GM19099 (cell line): Measurements from ENCODE around the gene HOXB7.

ENCODE experiments used
- POLR2A ChIP-seq: IDR thresholded peaks from 3 replicates; pipeline ENCODE4 v1.6.1; 2011; ENCODE audit warnings: low read depth; ENCODE audit not compliant: insufficient read length; ENCODE audit errors: extremely low read depth

Gene HOXB7

GRCh38 chr17:48579471-48579759, 31.4 kb downstream of the HOXB7 start:
- no peak for TF ChIP-seq POLR2A

- no peak for TF ChIP-seq POLR2A
Measured at GRCh38 chr17:48578616-48579470, 32.0 kb downstream of the HOXB7 start.

GRCh38 chr17:48577946-48578615, 32.7 kb downstream of the HOXB7 start, which contains the start of gene HOXB4:
Gene HOXB4, minus strand, starts transcription at chr17:48578350. Its CDS starts 31 bp downstream, at chr17:48578319.
- TF ChIP-seq POLR2A, result peak; percentile 45

- TF ChIP-seq POLR2A, result no peak
Measured at GRCh38 chr17:48577330-48577945, 33.4 kb downstream of the HOXB7 start.

- TF ChIP-seq POLR2A, result no peak
Measured at GRCh38 chr17:48576479-48577309, 34.1 kb downstream of the HOXB7 start.

GRCh38 chr17:48575673-48576478, 34.9 kb downstream of the HOXB7 start:
- TF ChIP-seq POLR2A, result no peak

- TF ChIP-seq POLR2A, result no peak
Measured at GRCh38 chr17:48575066-48575582, 35.7 kb downstream of the HOXB7 start.

- TF ChIP-seq POLR2A, result no peak
Measured at GRCh38 chr17:48574505-48575065, 36.2 kb downstream of the HOXB7 start.

GRCh38 chr17:48571826-48572417, 38.9 kb downstream of the HOXB7 start:
- TF ChIP-seq POLR2A, result no peak

GRCh38 chr17:48571024-48571818, 39.6 kb downstream of the HOXB7 start:
- TF ChIP-seq POLR2A, result no peak

GRCh38 chr17:48570325-48571023, 40.3 kb downstream of the HOXB7 start:
- TF ChIP-seq POLR2A, result no peak
